Neural cell (in vitro differentiated cells): Measurements from ENCODE around the gene ZNF316.

ENCODE experiments used
- CTCF ChIP-seq: fragments of 450-650 bp; IDR thresholded peaks from 2 replicates; pipeline ENCODE4 v1.5.1; 2014; ENCODE audit warnings: antibody characterized with exemption, mild to moderate bottlenecking, moderate library complexity; ENCODE audit not compliant: poor library complexity, severe bottlenecking
- EP300 ChIP-seq: fragments of 450-650 bp; conservative IDR thresholded peaks from 2 replicates; pipeline ENCODE4 v1.6.1; 2014; ENCODE audit warnings: antibody characterized with exemption, mild to moderate bottlenecking, moderate library complexity; ENCODE audit not compliant: poor library complexity, severe bottlenecking
- EZH2 ChIP-seq: fragments of 200-600, 300-800 bp; shearing (Covaris generic), sonication (generic); IDR thresholded peaks from 2 replicates; pipeline ENCODE4 v1.6.1; 2014; ENCODE audit warnings: antibody characterized with exemption, low read length, borderline replicate concordance, mild to moderate bottlenecking; ENCODE audit not compliant: insufficient read depth, poor library complexity, severe bottlenecking
- RAD21 ChIP-seq: fragments of 450-650 bp; conservative IDR thresholded peaks from 2 replicates; pipeline ENCODE4 v1.6.1; 2014; ENCODE audit warnings: antibody characterized with exemption, mild to moderate bottlenecking, moderate library complexity
- SMC3 ChIP-seq: fragments of 450-650 bp; conservative IDR thresholded peaks from 2 replicates; pipeline ENCODE4 v1.6.1; 2014; ENCODE audit warnings: antibody characterized with exemption, mild to moderate bottlenecking, moderate library complexity; ENCODE audit not compliant: poor library complexity
- TAF1 ChIP-seq: IDR thresholded peaks from 2 replicates; pipeline ENCODE4 v1.6.1; 2012; ENCODE audit warnings: low read depth

- TF ChIP-seq CTCF (no peak), RAD21 (no peak), TAF1 (no peak), EZH2 (no peak), EP300 (no peak), SMC3 (no peak)
These were observed 10.0 kb downstream of the ZNF316 start for GRCh38 chr7:6647080-6647479.
